A549 (cell line): ENCODE results near the gene MAP3K5. TPM values are rescaled to one million over a fixed set of nuclear protein-coding genes. Genes with fewer than 3 reads are reported as not detected.

Experiments
- ATAC-seq, 2 experiments: fragments of 200-7000 bp in 1 of 2; fragments of >200 bp in 1 of 2; cut with Nextera tagmentation in 1 of 2; cut with Tn5 transposase in 1 of 2; 3 replicates each; pipeline versions ENCODE4 v1.8.0 to v1.9.1; 2018 to 2020; ENCODE audit warnings: mild to moderate bottlenecking in 1 of 2, moderate library complexity in 1 of 2
- CTCF ChIA-PET: fragments of 300-600 bp; sonication (Branson Sonifier 250); formaldehyde crosslinking; extraction: SDS; loops from one replicate; lab custom pipeline; 2021; ENCODE audit warnings: antibody characterized with exemption, inconsistent platforms; lab: Yijun Ruan, JAX
- POLR2A ChIA-PET: fragments of 350-600 bp; formaldehyde crosslinking; extraction: SDS; loops from one replicate; lab custom pipeline; 2021; ENCODE audit warnings: antibody characterized with exemption, inconsistent platforms; lab: Yijun Ruan, JAX
- DNase-seq, 2 experiments: peaks; one replicate each; pipeline versions ENCODE4 v3.0.0 to v3.0.0-alpha.2; 2011 to 2016; ENCODE audit warnings: low read depth in 1 of 2, low spot score in 1 of 2
- FAIRE-seq: peaks from 2 replicates; lab custom pipeline; 2011; peaks lifted over from hg19 to GRCh38; lab: Jason Lieb, UNC
- H3K27ac ChIP-seq, 2 experiments: fragments of >200 bp; sonication (Bioruptor Twin); formaldehyde crosslinking; 3 replicates each; pipeline ENCODE4 v1.5.1; 2016 to 2017
- H3K4me1 ChIP-seq: fragments of >200 bp; sonication (Bioruptor Twin); formaldehyde crosslinking; 3 replicates; pipeline ENCODE4 v1.6.1; 2016
- H3K4me2 ChIP-seq: fragments of >200 bp; sonication (Bioruptor Twin); formaldehyde crosslinking; 3 replicates; pipeline ENCODE4 v1.6.1; 2016
- H3K4me3 ChIP-seq: fragments of >200 bp; sonication (Bioruptor Twin); formaldehyde crosslinking; 3 replicates; pipeline ENCODE4 v1.5.1; 2016
- H3K9me3 ChIP-seq: fragments of >200 bp; sonication (Bioruptor Twin); formaldehyde crosslinking; 3 replicates; pipeline ENCODE4 v1.6.1; 2016
- ATOH8 ChIP-seq: fragments of 250-450 bp; sonication (Bioruptor Pico); IDR thresholded peaks from 2 replicates; pipeline ENCODE4 v1.5.0; 2020; ENCODE audit warnings: low read depth, mild to moderate bottlenecking, moderate library complexity
- BCL3 ChIP-seq: fragments of >200 bp; sonication (Bioruptor Twin); formaldehyde crosslinking; IDR thresholded peaks from 3 replicates; pipeline ENCODE4 v1.6.1; 2016
- BHLHE40 ChIP-seq: IDR thresholded peaks from 2 replicates; pipeline ENCODE4 v1.6.1; 2012; ENCODE audit warnings: low read depth, low read length, inconsistent platforms
- CBX2 ChIP-seq: fragments of 200-600 bp; sonication (generic); IDR thresholded peaks from 2 replicates; pipeline ENCODE4 v1.6.1; 2016; ENCODE audit warnings: low read depth, mild to moderate bottlenecking, borderline replicate concordance
- CBX8 ChIP-seq: fragments of 200-600 bp; sonication (generic); IDR thresholded peaks from 2 replicates; pipeline ENCODE4 v1.6.1; 2016
- CEBPB ChIP-seq, 2 experiments: fragments of >200 bp in 1 of 2; sonication (Bioruptor Twin) in 1 of 2; formaldehyde crosslinking in 1 of 2; IDR thresholded peaks; 2 replicates each; pipeline ENCODE4 v1.6.1; 2012 to 2016
- EHF ChIP-seq: fragments of 250-450 bp; sonication (Bioruptor Pico); IDR thresholded peaks from 2 replicates; pipeline ENCODE4 v1.5.0; 2020; ENCODE audit warnings: mild to moderate bottlenecking
- EHMT2 ChIP-seq: fragments of 200-600 bp; sonication (generic); IDR thresholded peaks from 2 replicates; pipeline ENCODE4 v1.6.1; 2016; ENCODE audit warnings: antibody characterized with exemption, low read depth, mild to moderate bottlenecking, moderate library complexity
- ELK1 ChIP-seq: fragments of 150-350 bp; IDR thresholded peaks from 2 replicates; pipeline ENCODE4 v1.6.1; 2014; ENCODE audit warnings: low read depth, mild to moderate bottlenecking, low read length
- EP300 ChIP-seq, 2 experiments: fragments of >200 bp; sonication (Bioruptor Twin); formaldehyde crosslinking; IDR thresholded peaks; 2 replicates in 1 of 2; 3 replicates in 1 of 2; pipeline ENCODE4 v1.6.1; 2016 to 2017
- ESRRA ChIP-seq: fragments of 150-350 bp; IDR thresholded peaks from 2 replicates; pipeline ENCODE4 v1.6.1; 2014; ENCODE audit warnings: mild to moderate bottlenecking, low read length, borderline replicate concordance
- FOSB ChIP-seq: fragments of 250-450 bp; sonication (Bioruptor Pico); IDR thresholded peaks from 2 replicates; pipeline ENCODE4 v1.5.0; 2020; ENCODE audit warnings: mild to moderate bottlenecking, moderate library complexity
- FOXS1 ChIP-seq: fragments of 250-450 bp; sonication (Bioruptor Pico); IDR thresholded peaks from 2 replicates; pipeline ENCODE4 v1.5.0; 2020; ENCODE audit warnings: mild to moderate bottlenecking, moderate library complexity
- HDAC2 ChIP-seq: fragments of 200-600 bp; sonication (generic); IDR thresholded peaks from 2 replicates; pipeline ENCODE4 v1.6.1; 2016
- HEYL ChIP-seq: fragments of 250-450 bp; sonication (Bioruptor Pico); IDR thresholded peaks from 2 replicates; pipeline ENCODE4 v1.8.0; 2021; ENCODE audit warnings: mild to moderate bottlenecking, moderate library complexity
- HOXA7 ChIP-seq: fragments of 250-450 bp; sonication (Bioruptor Pico); IDR thresholded peaks from 2 replicates; pipeline ENCODE4 v1.5.0; 2020; ENCODE audit warnings: mild to moderate bottlenecking, moderate library complexity
- HOXB13 ChIP-seq: fragments of 250-450 bp; sonication (Bioruptor Pico); IDR thresholded peaks from 2 replicates; pipeline ENCODE4 v1.5.0; 2020; ENCODE audit warnings: low read depth, mild to moderate bottlenecking, moderate library complexity
- JUN ChIP-seq, 2 experiments: fragments of >200 bp; sonication (Bioruptor Twin); formaldehyde crosslinking; IDR thresholded peaks; 2 replicates in 1 of 2; 3 replicates in 1 of 2; pipeline ENCODE4 v1.6.1; 2016 to 2017
- KDM1A ChIP-seq: fragments of 200-600 bp; sonication (generic); IDR thresholded peaks from 2 replicates; pipeline ENCODE4 v1.6.1; 2016; ENCODE audit warnings: low read depth, mild to moderate bottlenecking
- MAX ChIP-seq: IDR thresholded peaks from 2 replicates; pipeline ENCODE4 v1.6.1; 2012
- PHF8 ChIP-seq: fragments of 200-600 bp; sonication (generic); IDR thresholded peaks from 2 replicates; pipeline ENCODE4 v1.6.1; 2016; ENCODE audit warnings: low read depth, mild to moderate bottlenecking, antibody characterized with exemption, moderate library complexity, borderline replicate concordance
- POLR2AphosphoS2 ChIP-seq: conservative IDR thresholded peaks from 2 replicates; pipeline ENCODE4 v1.6.1; 2012; ENCODE audit warnings: low read length, improper control_type of control experiment, inconsistent platforms
- RAD21 ChIP-seq, 2 experiments: fragments of >200 bp in 1 of 2; sonication (Bioruptor Twin) in 1 of 2; formaldehyde crosslinking in 1 of 2; IDR thresholded peaks in 1 of 2; conservative IDR thresholded peaks in 1 of 2; 2 replicates in 1 of 2; 3 replicates in 1 of 2; pipeline ENCODE4 v1.6.1; 2012 to 2018; ENCODE audit warnings: inconsistent platforms in 1 of 2
- RARB ChIP-seq: fragments of 250-450 bp; sonication (Bioruptor Pico); IDR thresholded peaks from 2 replicates; pipeline ENCODE4 v1.8.0; 2021; ENCODE audit warnings: mild to moderate bottlenecking, moderate library complexity
- RCOR1 ChIP-seq: fragments of 150-350 bp; IDR thresholded peaks from 2 replicates; pipeline ENCODE4 v1.6.1; 2014; ENCODE audit warnings: antibody characterized with exemption, low read length, low read depth
- RFX5 ChIP-seq: fragments of 450-650 bp; IDR thresholded peaks from 2 replicates; pipeline ENCODE4 v1.7.1; 2014; ENCODE audit warnings: antibody characterized with exemption, mild to moderate bottlenecking, moderate library complexity
- SMC3 ChIP-seq: fragments of >200 bp; sonication (Bioruptor Twin); formaldehyde crosslinking; IDR thresholded peaks from 3 replicates; pipeline ENCODE4 v1.6.1; 2018; ENCODE audit warnings: inconsistent platforms
- TFCP2L1 ChIP-seq: fragments of 250-450 bp; sonication (Bioruptor Pico); IDR thresholded peaks from 2 replicates; pipeline ENCODE4 v1.5.0; 2021; ENCODE audit warnings: mild to moderate bottlenecking
- ZC3H11A ChIP-seq: fragments of 450-650 bp; IDR thresholded peaks from 2 replicates; pipeline ENCODE4 v1.6.1; 2014; ENCODE audit warnings: antibody characterized with exemption, mild to moderate bottlenecking
- ZNF302 ChIP-seq: fragments of 250-450 bp; sonication (Bioruptor Pico); IDR thresholded peaks from 2 replicates; pipeline ENCODE4 v1.9.0; 2021; ENCODE audit warnings: inconsistent platforms, mild to moderate bottlenecking, moderate library complexity
- ZSCAN20 ChIP-seq: fragments of 250-450 bp; sonication (Bioruptor Pico); IDR thresholded peaks from 2 replicates; pipeline ENCODE4 v1.8.0; 2022; ENCODE audit warnings: mild to moderate bottlenecking, moderate library complexity
- WGBS: methylation state at CpG from one replicate; pipeline ENCODE4 v1.1.6; 2017; ENCODE audit errors: missing lambda C conversion rate; 5-methylcytosine and 5-hydroxymethylcytosine counted together
- polyA plus RNA-seq, 4 experiments: library from polyadenylated mRNA; depleted of rRNA in 3 of 4; stranded (reverse); fragments of >200 nt; fragmentation: RNase III in 1 of 4; extraction: RNeasy Plus Mini Kit Qiagen cat#74134 plus additional on column Dnase treatment in 1 of 4; gene quantifications; 2 replicates in 3 of 4; 3 replicates in 1 of 4; pipeline ENCODE4 v1.2.3, GENCODE V29; 2011 to 2017

The MAP3K5 gene
- polyA plus RNA-seq, 2 of the 4 experiments (the other 2 are of a cell fraction) = 2.1 to 4.1 TPM

- CTCF ChIA-PET = interaction anchor here (2.0 kb wide), 1 partner anchor 9 kb away, joined by 14 read pairs; the partner anchor contains the start of gene MAP3K5
- no peak for TF ChIP-seq ZNF302 (CRISPR knock-in tag)
- TF ChIP-seq CEBPB (IDR thresholded peaks at IDR 0.05) = no peak
- TF ChIP-seq ESRRA = no peak
- TF ChIP-seq RFX5 = no peak
- Histone ChIP-seq H3K4me3 (no peak overlapping the region), H3K9me3 (no peaks in the 10 kb centered on the region), H3K4me2 (no peak overlapping the region), H3K27ac (no peak overlapping the region), H3K4me1 (no peaks in the 10 kb centered on the region)
- POLR2A ChIA-PET = interaction anchor here (0.6 kb wide), 1 partner anchor 1166 kb away, joined by 3 read pairs; no protein-coding TSS in a partner anchor
- FAIRE-seq (no peak), ATAC-seq (no peak), DNase-seq (no peak)
- WGBS = 64% methylated on average over 2 of the region's 2 CpGs
These were observed 9.3 kb upstream of the MAP3K5 start for GRCh38 chr6:136801581-136801980.

- CTCF ChIA-PET = interaction anchor here (0.6 to 1.4 kb wide), 2 partner anchors 154 to 248 kb away, joined by 3 to 4 read pairs; partner anchors contain the start of gene MAP7
These were observed 5.8 kb upstream of the MAP3K5 start for GRCh38 chr6:136798044-136798443.

GRCh38 chr6:136795996-136796395, 3.7 kb upstream of the MAP3K5 start:
- H3K9me3 ChIP-seq = no peaks in the 10 kb centered on the region
- FAIRE-seq (no peak), ATAC-seq (no peak), DNase-seq (no peak)
- no peak overlapping the region for H3K4me2 ChIP-seq
- TF ChIP-seq FOXS1 (CRISPR knock-in tag) (no peak), RCOR1 (no peak), KDM1A (no peak), POLR2AphosphoS2 (no peak), RARB (CRISPR knock-in tag) (no peak)
- H3K27ac ChIP-seq = no peak overlapping the region
- CTCF ChIA-PET = no interaction called here
- WGBS = 89% methylated on average over 5 of the region's 5 CpGs
- H3K4me3 ChIP-seq = no peak overlapping the region
- POLR2A ChIA-PET = no interaction called here
- H3K4me1 ChIP-seq = peaks cover under 1% of the 10 kb centered on the region; the same call in 2 of the 3 replicates

More at GRCh38 chr6:136798044-136798443, 5.8 kb upstream of the MAP3K5 start:
- H3K4me2 ChIP-seq = no peak overlapping the region
- ATAC-seq = no peak
- WGBS = 88% methylated on average over 1 of the region's 1 CpG
- FAIRE-seq = no peak
- TF ChIP-seq CBX8 = no peak
- TF ChIP-seq ZSCAN20 = no peak
- TF ChIP-seq ESRRA = no peak
- TF ChIP-seq EHMT2 = no peak
- TF ChIP-seq BHLHE40 = no peak
- TF ChIP-seq EP300 (IDR thresholded peaks at IDR 0.05) = no peak
- TF ChIP-seq HOXB13 (CRISPR knock-in tag) = no peak
- TF ChIP-seq PHF8 = no peak
- no peak for TF ChIP-seq TFCP2L1 (CRISPR knock-in tag)
- TF ChIP-seq CBX2 = no peak
- no peak for TF ChIP-seq EHF (CRISPR knock-in tag)
- TF ChIP-seq SMC3 = no peak
- no peak for TF ChIP-seq HOXA7 (CRISPR knock-in tag)
- no peak for TF ChIP-seq ATOH8 (CRISPR knock-in tag)
- no peak for TF ChIP-seq ZC3H11A
- POLR2A ChIA-PET = no interaction called here
- DNase-seq = no peak
- no peaks in the 10 kb centered on the region; the same call in 2 of the 3 replicates for H3K4me1 ChIP-seq
- H3K27ac ChIP-seq = no peak overlapping the region
- no peak overlapping the region for H3K4me3 ChIP-seq
- no peaks in the 10 kb centered on the region for H3K9me3 ChIP-seq

- POLR2A ChIA-PET = no interaction called here
- FAIRE-seq = no peak
- no peak for DNase-seq
- H3K9me3 ChIP-seq = no peaks in the 10 kb centered on the region
- CTCF ChIA-PET = interaction anchor here (2.1 kb wide), 1 partner anchor 151 kb away, joined by 24 read pairs; no protein-coding TSS in a partner anchor
- H3K4me2 ChIP-seq = no peak overlapping the region
- H3K4me3 ChIP-seq = no peak overlapping the region
- peaks cover 6% of the 10 kb centered on the region; the same call in 2 of the 3 replicates for H3K4me1 ChIP-seq
- ATAC-seq = no peak
- 87% methylated on average over 2 of the region's 2 CpGs for WGBS
- H3K27ac ChIP-seq = no peak overlapping the region
- no peak for TF ChIP-seq HDAC2
- TF ChIP-seq CEBPB (IDR thresholded peaks at IDR 0.05) = no peak
- no peak for TF ChIP-seq RAD21 (conservative IDR thresholded peaks at IDR 0.05 in 1 of 2, IDR thresholded peaks at IDR 0.05 in 1 of 2)
- no peak for TF ChIP-seq HEYL (CRISPR knock-in tag)
- no peak for TF ChIP-seq RARB (CRISPR knock-in tag)
- TF ChIP-seq MAX = no peak
- no peak for TF ChIP-seq ELK1
- TF ChIP-seq JUN (IDR thresholded peaks at IDR 0.05) = no peak
- TF ChIP-seq FOSB (CRISPR knock-in tag) = no peak
- no peak for TF ChIP-seq BCL3
- no peak for TF ChIP-seq HOXA7 (CRISPR knock-in tag)
- no peak for TF ChIP-seq RFX5
- TF ChIP-seq ZC3H11A = no peak
These were observed 3.1 kb upstream of the MAP3K5 start for GRCh38 chr6:136795386-136795785.
